SK-N-SH (cell line): ENCODE results near the gene ZNF511. TPM values are rescaled to one million over a fixed set of nuclear protein-coding genes. Genes with fewer than 3 reads are reported as not detected.

ENCODE experiments used
- CTCF ChIA-PET: fragments of 300-600, 350-600 bp; formaldehyde crosslinking; extraction: SDS; loops from one replicate; lab custom pipeline; 2021; lab: Yijun Ruan, JAX
- POLR2A ChIA-PET: fragments of 350-600 bp; sonication (Branson Sonifier 250); formaldehyde crosslinking; extraction: SDS; loops from one replicate; lab custom pipeline; 2020; ENCODE audit warnings: antibody characterized with exemption, inconsistent platforms; lab: Yijun Ruan, JAX
- DNase-seq: peaks from one replicate; pipeline ENCODE4 v3.0.0; 2012
- H2AFZ ChIP-seq: fragments of 200-600 bp; sonication (generic); 2 replicates; pipeline ENCODE4 v1.8.1; 2016; ENCODE audit warnings: antibody characterized with exemption, mild to moderate bottlenecking, low read depth
- H3F3A ChIP-seq: fragments of 200-600 bp; sonication (generic); replicated peaks from 2 replicates; pipeline ENCODE3; 2016; ENCODE audit warnings: antibody characterized with exemption, mild to moderate bottlenecking; ENCODE audit not compliant: insufficient read depth
- H3K27ac ChIP-seq, 2 experiments: fragments of 200-500 bp in 1 of 2; fragments of 200-600 bp in 1 of 2; sonication (Bioruptor generic) in 1 of 2; sonication (generic), shearing (Covaris generic) in 1 of 2; 2 replicates each; pipeline versions ENCODE4 v1.5.1 to v1.6.1; 2014 to 2016; ENCODE audit warnings: low read depth in 2 of 2, inconsistent platforms in 1 of 2, low read length in 1 of 2, mild to moderate bottlenecking in 1 of 2, mixed read lengths in 1 of 2
- H3K27me3 ChIP-seq: fragments of 200-600 bp; sonication (generic), shearing (Covaris generic); 2 replicates; pipeline ENCODE4 v1.6.1; 2016; ENCODE audit warnings: mixed run types; ENCODE audit not compliant: insufficient read depth
- H3K36me3 ChIP-seq, 2 experiments: fragments of 200-500 bp in 1 of 2; fragments of 200-600 bp in 1 of 2; sonication (Bioruptor generic) in 1 of 2; sonication (generic) in 1 of 2; replicated peaks in 1 of 2; 2 replicates each; pipeline versions ENCODE3 to v1.5.1; 2014 to 2016; ENCODE audit warnings: low read length in 1 of 2, mild to moderate bottlenecking in 1 of 2; ENCODE audit not compliant: insufficient read depth in 2 of 2, control insufficient read depth in 1 of 2
- H3K4me1 ChIP-seq, 2 experiments: fragments of 200-500 bp in 1 of 2; fragments of 200-600 bp in 1 of 2; sonication (Bioruptor generic) in 1 of 2; sonication (generic), shearing (Covaris generic) in 1 of 2; 2 replicates each; pipeline versions ENCODE4 v1.5.1 to v1.6.1; 2014 to 2016; ENCODE audit warnings: low read depth in 1 of 2, low read length in 1 of 2, mixed run types in 1 of 2; ENCODE audit not compliant: insufficient read depth in 2 of 2, control insufficient read depth in 1 of 2
- H3K4me2 ChIP-seq: fragments of 200-600 bp; sonication (generic), shearing (Covaris generic); 2 replicates; pipeline ENCODE4 v1.6.1; 2017; ENCODE audit warnings: mixed run types
- H3K4me3 ChIP-seq, 2 experiments: fragments of 200-500 bp in 1 of 2; fragments of 200-600 bp in 1 of 2; sonication (Bioruptor generic) in 1 of 2; sonication (generic), shearing (Covaris generic) in 1 of 2; 2 replicates each; pipeline versions ENCODE4 v1.5.1 to v1.8.1; 2014 to 2016; ENCODE audit warnings: low read depth in 2 of 2, inconsistent platforms in 1 of 2, low read length in 1 of 2, mild to moderate bottlenecking in 1 of 2, mixed read lengths in 1 of 2, moderate library complexity in 1 of 2
- H3K79me2 ChIP-seq: fragments of 200-600 bp; sonication (generic); 2 replicates; pipeline ENCODE4 v1.8.1; 2017; ENCODE audit warnings: mild to moderate bottlenecking; ENCODE audit not compliant: insufficient read depth
- H3K9ac ChIP-seq: fragments of 200-600 bp; sonication (generic); 2 replicates; pipeline ENCODE4 v1.6.1; 2017; ENCODE audit warnings: mixed run types
- H3K9me2 ChIP-seq: fragments of 200-600 bp; sonication (generic); 2 replicates; pipeline ENCODE4 v1.6.1; 2017; ENCODE audit warnings: mixed run types
- H3K9me3 ChIP-seq: fragments of 200-600 bp; sonication (generic); 2 replicates; pipeline ENCODE4 v1.6.1; 2017; ENCODE audit warnings: mixed run types, mild to moderate bottlenecking, moderate library complexity
- H4K20me1 ChIP-seq: fragments of 200-600 bp; sonication (generic); 2 replicates; pipeline ENCODE4 v1.6.1; 2017; ENCODE audit warnings: mild to moderate bottlenecking, mixed run types; ENCODE audit not compliant: insufficient read depth
- FOSL2 ChIP-seq: IDR thresholded peaks from 2 replicates; pipeline ENCODE4 v1.4.0; 2012; ENCODE audit warnings: low read depth, mild to moderate bottlenecking, moderate library complexity, borderline replicate concordance
- GABPA ChIP-seq: IDR thresholded peaks from 2 replicates; pipeline ENCODE4 v1.4.0; 2012; ENCODE audit warnings: low read depth, mild to moderate bottlenecking
- MEF2A ChIP-seq: IDR thresholded peaks from 2 replicates; pipeline ENCODE4 v1.4.0; 2012; ENCODE audit warnings: low read depth, borderline replicate concordance
- MXI1 ChIP-seq: IDR thresholded peaks from 2 replicates; pipeline ENCODE4 v1.6.1; 2012; ENCODE audit warnings: mild to moderate bottlenecking, low read depth, low read length, improper control_type of control experiment
- NRF1 ChIP-seq: IDR thresholded peaks from 2 replicates; pipeline ENCODE4 v1.6.1; 2012; ENCODE audit warnings: low read depth, mild to moderate bottlenecking, low read length
- REST ChIP-seq: IDR thresholded peaks from 2 replicates; pipeline ENCODE4 v1.6.1; 2012; ENCODE audit warnings: mild to moderate bottlenecking, low read depth, low read length, moderate library complexity
- RFX5 ChIP-seq: IDR thresholded peaks from 2 replicates; pipeline ENCODE4 v1.6.1; 2012; ENCODE audit warnings: mild to moderate bottlenecking, improper control_type of control experiment, low read length
- SIN3A ChIP-seq: IDR thresholded peaks from 2 replicates; pipeline ENCODE4 v1.6.1; 2012; ENCODE audit warnings: low read depth, mild to moderate bottlenecking, low read length, moderate library complexity, borderline replicate concordance
- SMC3 ChIP-seq: IDR thresholded peaks from 2 replicates; pipeline ENCODE4 v1.6.1; 2012; ENCODE audit warnings: low read depth, low read length, improper control_type of control experiment
- TAF1 ChIP-seq: IDR thresholded peaks from 2 replicates; pipeline ENCODE4 v1.6.1; 2012; ENCODE audit warnings: low read depth, mild to moderate bottlenecking, low read length, moderate library complexity, borderline replicate concordance
- USF2 ChIP-seq: fragments of 150-350 bp; IDR thresholded peaks from 2 replicates; pipeline ENCODE4 v1.6.1; 2017; ENCODE audit warnings: antibody characterized with exemption, low read length, low read depth, borderline replicate concordance
- ZBTB33 ChIP-seq: IDR thresholded peaks from 2 replicates; pipeline ENCODE4 v1.4.0; 2012; ENCODE audit warnings: low read depth, borderline replicate concordance
- WGBS: methylation state at CpG from one replicate; pipeline ENCODE4 v1.1.6; 2017; ENCODE audit warnings: low lambda C conversion rate; 5-methylcytosine and 5-hydroxymethylcytosine counted together
- polyA plus RNA-seq, 3 experiments: library from polyadenylated mRNA; depleted of rRNA; stranded (reverse); fragments of >200 nt; gene quantifications; 2 replicates each; pipeline ENCODE4 v1.2.3, GENCODE V29; 2012

ZNF511 gene
- polyA plus RNA-seq, 1 of the 3 experiments (the other 2 are of a cell fraction) = 62.3 TPM

DNA sequence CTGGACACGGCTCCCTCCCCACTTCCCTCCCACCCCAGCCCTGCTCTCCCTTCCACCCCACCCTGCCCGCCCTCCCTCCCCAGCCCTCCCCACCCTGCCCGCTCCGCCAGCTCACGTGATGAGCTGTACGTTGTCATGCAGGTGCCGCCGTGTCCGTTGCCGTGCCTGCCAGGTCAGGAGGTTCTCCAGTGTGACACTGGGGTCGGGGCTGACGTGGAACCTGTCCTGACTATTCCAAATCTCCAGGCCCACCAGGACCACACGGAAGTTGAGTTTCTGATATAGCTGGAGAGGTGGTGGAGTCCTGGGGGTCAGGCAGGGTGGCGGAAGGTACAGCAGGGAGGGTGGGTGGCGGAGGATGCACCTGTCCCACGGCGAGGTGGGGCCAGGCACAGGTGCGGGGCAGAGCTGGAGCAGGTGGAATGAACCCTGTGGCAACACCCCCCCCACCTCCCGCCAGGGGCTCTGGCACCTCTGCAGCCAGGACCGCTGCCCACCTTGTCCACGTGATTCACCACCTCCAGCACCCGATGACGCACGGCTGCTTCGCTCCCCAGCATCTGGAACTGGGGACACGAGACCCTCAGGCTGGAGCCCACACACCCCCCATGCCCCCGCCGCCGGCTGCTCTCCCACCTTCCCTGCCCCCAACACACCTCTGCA, 36.3 kb upstream of the ZNF511 start (continued):
- TF ChIP-seq REST (no peak), SMC3 (no peak)

GRCh38 chr10:133272964-133273420, 35.7 kb upstream of the ZNF511 start:
- 75% methylated on average over 7 of the region's 25 CpGs for WGBS
- no peak overlapping the region for H3K9ac ChIP-seq
- POLR2A ChIA-PET = no interaction called here
- no peaks in the 10 kb centered on the region; the same call in 1 of the 2 replicates for H4K20me1 ChIP-seq
- no peaks in the 10 kb centered on the region for H3K79me2 ChIP-seq
- H3K4me2 ChIP-seq = no peak overlapping the region
- no peaks in the 10 kb centered on the region for H3K9me3 ChIP-seq
- H3K4me3 ChIP-seq = no peak overlapping the region
- peaks cover 0 to under 1% of the 10 kb centered on the region in 2 experiments for H3K36me3 ChIP-seq
- H3K4me1 ChIP-seq = no peaks in the 10 kb centered on the region; a peak in 1 of 4 replicates
- no peak overlapping the region for H2AFZ ChIP-seq
- H3K9me2 ChIP-seq = no peaks in the 10 kb centered on the region
- no peak for DNase-seq
- CTCF ChIA-PET = interaction anchor here (1.5 kb wide), 1 partner anchor 34 kb away, joined by 4 read pairs; no protein-coding TSS in a partner anchor
- no peaks in the 10 kb centered on the region for H3K27me3 ChIP-seq
- TF ChIP-seq MEF2A = no peak
- TF ChIP-seq RFX5 = no peak
- no peak for TF ChIP-seq NRF1
- TF ChIP-seq TAF1 = no peak
- no peak for TF ChIP-seq FOSL2
- no peak for TF ChIP-seq MXI1
- TF ChIP-seq, all 33 proteins: peak for 0
- H3F3A ChIP-seq = no peaks in the 10 kb centered on the region
- H3K27ac ChIP-seq = no peak overlapping the region

DNA sequence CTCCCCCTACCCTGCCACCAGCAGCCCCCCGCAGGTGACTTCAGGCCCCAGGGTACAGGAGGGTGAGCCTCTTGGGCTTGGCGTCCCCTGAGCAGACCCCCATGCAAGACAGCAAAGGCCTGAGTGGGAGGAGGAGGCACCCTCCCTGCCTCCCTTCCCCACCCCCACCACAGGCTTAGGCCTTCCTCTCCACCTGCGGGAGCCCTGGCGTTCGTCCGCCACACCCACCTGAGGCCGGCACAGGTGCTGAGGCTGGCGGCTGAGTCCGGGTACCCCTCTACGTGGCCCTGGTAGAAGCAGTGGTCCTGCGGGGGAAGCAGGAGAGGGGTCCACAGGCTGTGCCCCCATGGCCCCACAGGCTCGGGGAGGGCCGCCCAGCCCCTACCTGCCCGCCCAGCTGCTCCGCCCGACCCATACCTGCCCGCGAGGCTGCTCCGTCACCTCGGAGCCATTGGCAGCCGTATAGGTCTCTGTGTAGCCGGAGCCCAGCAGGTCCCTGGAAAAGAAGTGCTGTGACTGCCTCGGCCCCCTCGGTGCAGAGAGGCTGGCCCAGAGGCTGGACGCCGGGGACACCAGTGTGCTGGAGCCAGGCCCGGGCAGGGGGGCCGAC, 35.1 kb upstream of the ZNF511 start:
- CTCF ChIA-PET = no interaction called here
- DNase-seq = no peak
- no peak overlapping the region for H3K9ac ChIP-seq
- WGBS = 83% methylated on average over 1 of the region's 28 CpGs
- H3K4me2 ChIP-seq = no peak overlapping the region
- no peak for TF ChIP-seq SIN3A
- no peak for TF ChIP-seq ZBTB33
- no peak for TF ChIP-seq REST
- TF ChIP-seq USF2 = no peak
- no peak for TF ChIP-seq GABPA
- TF ChIP-seq SMC3 = no peak
- H4K20me1 ChIP-seq = no peaks in the 10 kb centered on the region; the same call in 1 of the 2 replicates
- no peak overlapping the region for H3K4me3 ChIP-seq
- no peaks in the 10 kb centered on the region for H3K79me2 ChIP-seq
- no peaks in the 10 kb centered on the region for H3F3A ChIP-seq
- H3K4me1 ChIP-seq = no peaks in the 10 kb centered on the region; a peak in 1 of 4 replicates
- H3K27ac ChIP-seq = no peak overlapping the region
- no peaks in the 10 kb centered on the region for H3K9me2 ChIP-seq
- H2AFZ ChIP-seq = no peak overlapping the region
- POLR2A ChIA-PET = no interaction called here
- no peaks in the 10 kb centered on the region for H3K27me3 ChIP-seq
- H3K36me3 ChIP-seq = peaks cover 0 to 4% of the 10 kb centered on the region in 2 experiments
- no peaks in the 10 kb centered on the region for H3K9me3 ChIP-seq
